Heart left ventricle (tissue), 16 donors: ENCODE results near the gene ZNF468. TPM values are rescaled to one million over a fixed set of nuclear protein-coding genes. Genes with fewer than 3 reads are reported as not detected.

Experiments used
- ATAC-seq, 4 donors: fragments of 200-7000 bp; cut with Tn5 transposase; one replicate each; pipeline ENCODE4 v1.9.1; 2020 to 2022; ENCODE audit warnings: moderate library complexity in 4 of 4, mild to moderate bottlenecking in 3 of 4, moderate number of reproducible peaks in 1 of 4
- DNase-seq, 5 donors: peaks; one replicate each; pipeline ENCODE4 v3.0.0-alpha.2; 2020
- H3K27ac ChIP-seq, 12 donors: fragments of 200-600 bp; sonication (generic) in 4 of 12; one replicate each; pipeline versions ENCODE4 v1.5.0 to v1.8.0; 2016 to 2022; ENCODE audit warnings: mild to moderate bottlenecking in 2 of 12
- H3K27me3 ChIP-seq, 9 donors: fragments of 200-600 bp; sonication (generic) in 2 of 9; one replicate each; pipeline versions ENCODE4 v1.5.1 to v1.8.0; 2016 to 2022; ENCODE audit warnings: mild to moderate bottlenecking in 3 of 9
- H3K36me3 ChIP-seq, 9 donors: fragments of 200-600 bp; sonication (generic) in 2 of 9; one replicate each; pipeline versions ENCODE4 v1.5.0 to v1.8.0; 2018 to 2022; ENCODE audit warnings: mild to moderate bottlenecking in 2 of 9
- H3K4me1 ChIP-seq, 12 donors: fragments of 200-600 bp; sonication (generic) in 4 of 12; one replicate each; pipeline versions ENCODE4 v1.5.0 to v1.8.0; 2016 to 2022; ENCODE audit warnings: mild to moderate bottlenecking in 3 of 12
- H3K4me3 ChIP-seq, 12 donors: fragments of 200-600 bp; sonication (generic) in 4 of 12; one replicate each; pipeline versions ENCODE4 v1.5.0 to v1.8.0; 2017 to 2022; ENCODE audit warnings: mild to moderate bottlenecking in 9 of 12, moderate library complexity in 4 of 12
- H3K9me3 ChIP-seq, 12 donors: fragments of 200-600 bp; sonication (generic) in 4 of 12; one replicate each; pipeline versions ENCODE4 v1.5.0 to v1.8.0; 2016 to 2022; ENCODE audit warnings: mild to moderate bottlenecking in 1 of 12
- POLR2A ChIP-seq, 2 donors: fragments of 450-650 bp; IDR thresholded peaks; one replicate each; pipeline ENCODE4 v1.6.1; 2017; ENCODE audit warnings: antibody characterized with exemption in 2 of 2, mild to moderate bottlenecking in 2 of 2, moderate library complexity in 2 of 2
- WGBS, 4 donors: extraction: QIAGEN DNeasy Blood & Tissue Kit in 2 of 4; methylation state at CpG; one replicate each; pipeline versions ENCODE4 v1.1.5 to v1.1.7; 2013 to 2018; 5-methylcytosine and 5-hydroxymethylcytosine counted together
- intact Hi-C, 10 donors: fragments of 100-400 bp; cut with DNase I; formaldehyde crosslinking; loops; one replicate each; pipeline versions ENCODE4 v1.11.1 to v1.14.2; 2022
- polyA plus RNA-seq, 2 donors: library from polyadenylated mRNA; stranded (reverse); fragments of 200-250 nt; gene quantifications; one replicate each; pipeline ENCODE4 v1.2.3, GENCODE V29; 2013
- total RNA-seq, 9 donors: library from RNA; depleted of rRNA in 2 of 9; stranded (reverse); fragments of >200 nt in 2 of 9; fragmentation: NEBNext Ultra II Directional in 3 of 9; extraction: Animal tissue kit (Norgen Biotek cat#: 25700) in 3 of 9; gene quantifications; one replicate each; pipeline versions ENCODE4 v1.1.0 to v1.2.4, GENCODE V29; 2016 to 2023
- TF ChIP-seq, protein P1 (sequence below), 12 donors: fragments of 200-600 bp; sonication (generic) in 4 of 12; IDR thresholded peaks; one replicate each; pipeline versions ENCODE4 v1.5.0 to v1.8.0; 2018 to 2022; ENCODE audit warnings: antibody characterized with exemption in 12 of 12, mild to moderate bottlenecking in 5 of 12
- donor health status: ischemic (EF 13 %, LVEDD 7.1; RV severe dilation, severe dysfunction).
- donor health status: healthy with polysubstance abuse.
- donor health status: DM: no; HTN: yes; CAD: no.
- donor health status: DM: no; HTN: no; CAD: no.
- donor health status: ischemic (EF 25% LVEDD 6.9; RV normal size, moderate dysfunction).
- donor health status: ischemic (EF 25% LVEDD 5.7; RV mildly dilated, moderate dysfunction).
- donor health status: healthy.
- donor health status: DM: yes; HTN: yes; CAD: no.
- donor health status: ischemic (EF 35%, LVEDD 5.7; RV mildly dilated, moderate dysfunction).
- donor health status: nonischemic (EF 11% LVEDD 7.7; RV severe dilation, severe dysfunction).
- donor health status: DM: yes; HTN: yes; CAD: no.
- donor health status: PGD.
- donor health status: ischemic (EF 29% LVEDD 5.4; RV normal size, mild dysfunction).
- donor health status: nonischemic (EF 23%, LVEDD 6.1; RV moderate dilation, normal function).

ZNF468 gene
- total and polyA plus RNA-seq, 11 donors: 5.8 to 14.9 (median 8.4) TPM

DNA sequence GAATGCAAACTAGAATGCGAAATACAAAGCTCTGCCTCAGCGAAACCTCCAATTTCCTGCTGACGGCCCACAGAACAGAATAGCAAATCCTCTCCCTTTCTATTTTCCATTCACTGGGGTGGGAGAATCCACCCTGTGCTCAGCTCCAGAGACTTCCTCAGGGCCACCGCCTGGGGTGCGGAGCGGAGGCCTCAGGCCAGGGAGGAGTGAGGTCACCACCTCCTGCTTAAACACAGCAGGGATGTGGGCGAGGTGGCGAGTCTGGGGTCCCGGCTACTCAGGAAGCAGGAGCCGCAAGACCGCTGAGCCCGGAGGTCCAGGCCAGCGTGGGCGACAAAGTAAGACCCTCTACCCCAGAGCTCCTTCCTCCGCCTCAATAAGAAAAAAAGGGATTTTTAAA, 40.7 kb upstream of the ZNF468 start:
- H3K4me3 ChIP-seq: peak overlapping the region; percentile 66 to 96 (median 86)
- intact Hi-C loops: loop anchor here in 2 of 10 donors (5.0 kb wide), 1 partner anchor 41 kb away; the partner anchor contains the start of gene ZNF468 (in 2 of the 2)
- H3K4me1 ChIP-seq: peaks cover 0 to 20% (median 11%) of the 10 kb centered on the region in 12 donors
- H3K27me3 ChIP-seq: no peaks in the 10 kb centered on the region
- peak overlapping the region; percentile 80 to 98 (median 93) for H3K27ac ChIP-seq
- ATAC-seq: peak in 1 of 4 donors; percentile 13
- no peaks in the 10 kb centered on the region for H3K9me3 ChIP-seq
- DNase-seq: peak in 4 of 5 donors; percentile 12 to 31 (median 24)
- 70 to 94% (median 79%) methylated on average over 15 of the region's 15 CpGs for WGBS, 4 donors
- peaks cover 0 to 20% (median 10%) of the 10 kb centered on the region in 9 donors for H3K36me3 ChIP-seq
- no peak for TF ChIP-seq POLR2A (IDR thresholded peaks at IDR 0.05)
- TF ChIP-seq, protein P1, sequence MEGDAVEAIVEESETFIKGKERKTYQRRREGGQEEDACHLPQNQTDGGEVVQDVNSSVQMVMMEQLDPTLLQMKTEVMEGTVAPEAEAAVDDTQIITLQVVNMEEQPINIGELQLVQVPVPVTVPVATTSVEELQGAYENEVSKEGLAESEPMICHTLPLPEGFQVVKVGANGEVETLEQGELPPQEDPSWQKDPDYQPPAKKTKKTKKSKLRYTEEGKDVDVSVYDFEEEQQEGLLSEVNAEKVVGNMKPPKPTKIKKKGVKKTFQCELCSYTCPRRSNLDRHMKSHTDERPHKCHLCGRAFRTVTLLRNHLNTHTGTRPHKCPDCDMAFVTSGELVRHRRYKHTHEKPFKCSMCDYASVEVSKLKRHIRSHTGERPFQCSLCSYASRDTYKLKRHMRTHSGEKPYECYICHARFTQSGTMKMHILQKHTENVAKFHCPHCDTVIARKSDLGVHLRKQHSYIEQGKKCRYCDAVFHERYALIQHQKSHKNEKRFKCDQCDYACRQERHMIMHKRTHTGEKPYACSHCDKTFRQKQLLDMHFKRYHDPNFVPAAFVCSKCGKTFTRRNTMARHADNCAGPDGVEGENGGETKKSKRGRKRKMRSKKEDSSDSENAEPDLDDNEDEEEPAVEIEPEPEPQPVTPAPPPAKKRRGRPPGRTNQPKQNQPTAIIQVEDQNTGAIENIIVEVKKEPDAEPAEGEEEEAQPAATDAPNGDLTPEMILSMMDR (IDR thresholded peaks at IDR 0.05): no peak

DNA sequence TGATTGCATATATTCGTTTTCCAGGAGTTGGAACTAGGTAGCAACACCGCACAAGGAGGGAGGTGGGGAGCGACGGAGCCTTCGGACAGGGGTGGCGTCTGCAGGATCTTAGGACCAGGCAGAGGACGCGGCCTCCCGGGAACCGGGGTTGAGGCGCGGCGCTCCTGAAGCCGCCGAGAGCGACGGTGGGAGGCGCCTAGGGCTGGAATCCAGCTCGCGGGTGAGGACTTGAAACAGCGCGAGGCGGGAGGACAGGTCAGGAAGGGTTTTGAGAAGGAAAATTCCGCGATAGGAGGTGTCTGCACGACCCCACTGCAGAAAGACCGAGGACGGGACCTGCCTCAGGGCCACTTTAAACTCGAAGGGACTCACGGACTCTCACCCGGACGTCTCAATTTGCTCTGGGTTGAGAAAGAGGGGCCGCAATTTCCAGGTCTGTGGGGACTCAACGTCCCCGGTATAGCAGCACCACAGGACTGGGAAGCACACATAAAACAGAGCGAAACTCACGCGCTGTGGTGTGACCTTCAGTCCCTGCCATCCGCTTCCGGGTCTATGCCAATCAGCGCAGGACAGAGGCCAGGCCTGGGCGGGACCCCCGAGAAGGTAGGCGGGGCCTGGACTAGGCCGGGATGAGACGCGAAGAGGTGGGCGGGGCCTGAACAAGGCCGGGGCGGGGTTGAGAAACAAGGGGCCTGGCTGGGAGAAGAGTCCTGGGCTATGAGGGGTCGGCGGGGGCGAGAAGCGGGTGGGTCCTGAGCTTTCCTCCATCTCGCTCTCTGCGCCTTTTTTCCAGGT, 39.9 kb upstream of the ZNF468 start, which contains the start of gene ZNF320:
Gene ZNF320 (minus strand): TSS at position 498 of the 798 bp plus-strand sequence. CDS start 7,380 bp downstream, outside the sequence.
- DNase-seq (peak; percentile 97 to 98 (median 98)), ATAC-seq (peak; percentile 100)
- 0 to 2% (median 1%) methylated on average over 45 to 56 of the region's 56 CpGs for WGBS, 4 donors
- no peaks in the 10 kb centered on the region for H3K9me3 ChIP-seq
- peak within 1 kb of the TSS; percentile 80 to 98 (median 93) for H3K27ac ChIP-seq
- intact Hi-C loops: loop anchor here in 4 of 10 donors (2.0 to 5.0 kb wide), 3 partner anchors 25 to 65 kb away; partner anchors contain the start of genes ZNF468 (in 2 of the 4), ZNF816 (in 1 of the 4) and ZNF888 (in 1 of the 4)
- TF ChIP-seq POLR2A (IDR thresholded peaks at IDR 0.05): peak in 1 of 2 donors; percentile 81
- TF ChIP-seq, protein P1 (IDR thresholded peaks at IDR 0.05): no peak
- H3K36me3 ChIP-seq: peaks cover 0 to 22% (median 12%) of the 10 kb centered on the region in 9 donors
- peaks cover 0 to 20% (median 11%) of the 10 kb centered on the region in 12 donors for H3K4me1 ChIP-seq
- H3K4me3 ChIP-seq: peak within 1 kb of the TSS; percentile 66 to 96 (median 86)
- H3K27me3 ChIP-seq: no peaks in the 10 kb centered on the region

DNA sequence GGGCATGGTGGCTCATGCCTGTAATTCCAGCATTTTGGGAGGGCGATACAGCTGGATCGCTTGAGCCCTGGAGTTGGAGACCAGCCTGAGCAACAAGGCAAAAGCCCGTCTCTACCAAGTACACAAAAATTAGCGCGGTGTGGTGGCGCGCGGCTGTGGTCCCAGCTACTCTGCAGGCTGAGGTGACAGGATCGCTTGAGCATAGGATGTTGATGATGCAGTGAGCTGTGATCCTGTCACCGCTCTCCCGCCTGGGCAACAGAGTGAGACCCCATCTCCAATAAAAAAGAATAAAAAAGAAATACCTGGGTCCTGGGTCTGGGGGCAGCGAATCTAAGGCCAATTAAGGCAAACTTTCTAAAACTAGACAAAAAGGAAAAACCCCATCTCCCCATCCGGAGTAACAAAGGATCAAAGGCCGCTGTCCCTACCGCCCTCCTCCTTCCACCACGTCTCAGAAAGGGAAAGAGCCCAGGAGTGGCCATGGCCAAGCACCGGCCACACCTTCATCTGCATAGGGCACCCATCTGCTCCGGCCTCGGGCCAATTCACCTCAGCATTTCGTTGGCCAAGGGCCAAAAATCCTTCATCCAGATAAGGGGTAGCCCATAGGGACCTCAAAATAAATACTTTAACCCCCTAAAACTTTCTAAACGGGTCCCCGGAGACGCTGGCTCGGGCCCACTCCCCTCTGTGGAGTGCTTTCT, 39.2 kb upstream of the ZNF468 start:
- Histone ChIP-seq H3K4me1 (peaks cover 0 to 20% (median 11%) of the 10 kb centered on the region in 12 donors), H3K36me3 (peaks cover 0 to 29% (median 12%) of the 10 kb centered on the region in 9 donors), H3K9me3 (no peaks in the 10 kb centered on the region), H3K27me3 (no peaks in the 10 kb centered on the region), H3K4me3 (peak overlapping the region; percentile 66 to 96 (median 86)), H3K27ac (peak overlapping the region; percentile 80 to 98 (median 93))
- DNase-seq: peak in 4 of 5 donors; percentile 9 to 46 (median 35)
- 39 to 45% (median 42%) methylated on average over 24 of the region's 24 CpGs for WGBS, 4 donors
- intact Hi-C loops: loop anchor here in 4 of 10 donors (2.0 to 5.0 kb wide), 3 partner anchors 26 to 66 kb away; partner anchors contain the start of genes ZNF468 (in 2 of the 4), ZNF816 (in 1 of the 4) and ZNF888 (in 1 of the 4)
- TF ChIP-seq POLR2A (IDR thresholded peaks at IDR 0.05): no peak
- TF ChIP-seq, protein P1 (IDR thresholded peaks at IDR 0.05): no peak
- ATAC-seq: peak; percentile 17 to 67 (median 40)
